Thyroid gland (tissue), 4 donors: ENCODE data around the gene DAG1. TPM values are rescaled to one million over a fixed set of nuclear protein-coding genes. Genes with fewer than 3 reads are reported as not detected.
A peak's percentile ranks its signal among the peaks of the same experiment; 100 is the strongest.

Source experiments
- DNase-seq, 2 donors: peaks; one replicate each; pipeline ENCODE4 v3.0.0-alpha.2; 2019
- H3K27ac ChIP-seq, 3 donors: fragments of 200-600 bp; sonication (generic); 1 replicate in 2 of 3; 2 replicates in 1 of 3; pipeline ENCODE4 v1.5.1; 2016 to 2019; ENCODE audit warnings: mild to moderate bottlenecking in 1 of 3, moderate library complexity in 1 of 3
- H3K27me3 ChIP-seq: fragments of 200-600 bp; sonication (generic); one replicate; pipeline ENCODE4 v1.5.1; 2019
- H3K36me3 ChIP-seq, 2 donors: fragments of 200-600 bp; sonication (generic); one replicate each; pipeline ENCODE4 v1.5.1; 2016 to 2019
- H3K4me1 ChIP-seq, 2 donors: fragments of 200-600 bp; sonication (generic); one replicate each; pipeline ENCODE4 v1.5.1; 2017 to 2019
- H3K4me3 ChIP-seq, 3 donors: fragments of 200-600 bp; sonication (generic); replicated peaks in 1 of 3; 1 replicate in 2 of 3; 2 replicates in 1 of 3; pipeline ENCODE4 v1.5.1; 2016; ENCODE audit warnings: mild to moderate bottlenecking in 1 of 3
- H3K9me3 ChIP-seq: fragments of 200-600 bp; sonication (generic); one replicate; pipeline ENCODE4 v1.5.1; 2017
- POLR2A ChIP-seq, 2 donors: fragments of 450-650 bp; IDR thresholded peaks; one replicate each; pipeline ENCODE4 v1.6.1; 2017; ENCODE audit warnings: antibody characterized with exemption in 2 of 2, mild to moderate bottlenecking in 2 of 2, moderate library complexity in 1 of 2
- WGBS, 2 donors: methylation state at CpG; one replicate each; pipeline ENCODE4 v1.1.5; 2017; 5-methylcytosine and 5-hydroxymethylcytosine counted together
- intact Hi-C: fragments of 100-400 bp; cut with DNase I; formaldehyde crosslinking; loops from one replicate; pipeline ENCODE4 v1.15.1; 2023
- total RNA-seq, 4 donors: library from RNA; depleted of rRNA; stranded (reverse); fragments of >200 nt; gene quantifications; one replicate each; pipeline ENCODE4 v1.2.3, GENCODE V29; 2016
- TF ChIP-seq, protein P1 (sequence below), 6 experiments: fragments of 200-600 bp in 3 of 6; fragments of 450-650 bp in 3 of 6; sonication (generic) in 3 of 6; IDR thresholded peaks; one replicate each; pipeline ENCODE4 v1.5.1; 2016 to 2019; ENCODE audit warnings: antibody characterized with exemption in 6 of 6, mild to moderate bottlenecking in 2 of 6, inconsistent platforms in 1 of 6, moderate library complexity in 1 of 6

Gene DAG1
- total RNA-seq, 4 donors from 2014 or later, result 55.1 to 86.7 (median 79.6) TPM

DNA sequence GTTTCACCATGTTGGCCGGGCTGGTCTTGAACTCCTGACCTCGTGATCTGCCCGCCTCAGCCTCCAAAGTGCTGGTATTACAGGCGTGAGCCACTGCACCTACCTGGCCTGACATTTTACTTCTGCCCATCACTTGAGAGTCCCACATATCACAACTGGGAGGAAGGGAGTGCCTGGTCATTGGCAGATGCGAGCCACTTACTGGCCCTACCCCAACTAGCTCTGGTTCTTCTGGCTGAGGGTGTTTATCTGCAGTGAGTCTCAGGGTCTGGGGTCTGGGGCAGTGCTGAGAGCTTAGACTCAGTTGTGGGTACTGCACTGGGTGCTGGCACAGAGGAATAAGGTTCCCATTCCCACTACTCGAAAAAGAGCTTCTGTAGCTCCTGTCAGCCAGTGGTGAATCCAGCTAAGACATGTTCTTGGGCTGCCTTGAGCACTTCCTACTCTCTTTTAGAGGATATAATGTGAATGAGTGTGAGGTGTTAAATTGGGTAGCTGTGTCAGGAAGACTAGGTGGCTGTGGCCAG, 30.2 kb downstream of the DAG1 start:
- H3K4me1 ChIP-seq, result peaks cover 31 to 43% of the 10 kb centered on the region in 2 donors
- TF ChIP-seq POLR2A (IDR thresholded peaks at IDR 0.05), result no peak
- TF ChIP-seq, protein P1, sequence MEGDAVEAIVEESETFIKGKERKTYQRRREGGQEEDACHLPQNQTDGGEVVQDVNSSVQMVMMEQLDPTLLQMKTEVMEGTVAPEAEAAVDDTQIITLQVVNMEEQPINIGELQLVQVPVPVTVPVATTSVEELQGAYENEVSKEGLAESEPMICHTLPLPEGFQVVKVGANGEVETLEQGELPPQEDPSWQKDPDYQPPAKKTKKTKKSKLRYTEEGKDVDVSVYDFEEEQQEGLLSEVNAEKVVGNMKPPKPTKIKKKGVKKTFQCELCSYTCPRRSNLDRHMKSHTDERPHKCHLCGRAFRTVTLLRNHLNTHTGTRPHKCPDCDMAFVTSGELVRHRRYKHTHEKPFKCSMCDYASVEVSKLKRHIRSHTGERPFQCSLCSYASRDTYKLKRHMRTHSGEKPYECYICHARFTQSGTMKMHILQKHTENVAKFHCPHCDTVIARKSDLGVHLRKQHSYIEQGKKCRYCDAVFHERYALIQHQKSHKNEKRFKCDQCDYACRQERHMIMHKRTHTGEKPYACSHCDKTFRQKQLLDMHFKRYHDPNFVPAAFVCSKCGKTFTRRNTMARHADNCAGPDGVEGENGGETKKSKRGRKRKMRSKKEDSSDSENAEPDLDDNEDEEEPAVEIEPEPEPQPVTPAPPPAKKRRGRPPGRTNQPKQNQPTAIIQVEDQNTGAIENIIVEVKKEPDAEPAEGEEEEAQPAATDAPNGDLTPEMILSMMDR (IDR thresholded peaks at IDR 0.05), result no peak
- intact Hi-C loops, result no loop called here
- H3K27me3 ChIP-seq, result no peaks in the 10 kb centered on the region
- no peaks in the 10 kb centered on the region for H3K36me3 ChIP-seq
- WGBS, 2 donors, result 91 to 96% methylated on average over 6 of the region's 6 CpGs
- no peak overlapping the region for H3K4me3 ChIP-seq
- peak overlapping the region; percentile 61 to 91 (median 72) for H3K27ac ChIP-seq
- no peak for DNase-seq
- no peaks in the 10 kb centered on the region for H3K9me3 ChIP-seq

DNA sequence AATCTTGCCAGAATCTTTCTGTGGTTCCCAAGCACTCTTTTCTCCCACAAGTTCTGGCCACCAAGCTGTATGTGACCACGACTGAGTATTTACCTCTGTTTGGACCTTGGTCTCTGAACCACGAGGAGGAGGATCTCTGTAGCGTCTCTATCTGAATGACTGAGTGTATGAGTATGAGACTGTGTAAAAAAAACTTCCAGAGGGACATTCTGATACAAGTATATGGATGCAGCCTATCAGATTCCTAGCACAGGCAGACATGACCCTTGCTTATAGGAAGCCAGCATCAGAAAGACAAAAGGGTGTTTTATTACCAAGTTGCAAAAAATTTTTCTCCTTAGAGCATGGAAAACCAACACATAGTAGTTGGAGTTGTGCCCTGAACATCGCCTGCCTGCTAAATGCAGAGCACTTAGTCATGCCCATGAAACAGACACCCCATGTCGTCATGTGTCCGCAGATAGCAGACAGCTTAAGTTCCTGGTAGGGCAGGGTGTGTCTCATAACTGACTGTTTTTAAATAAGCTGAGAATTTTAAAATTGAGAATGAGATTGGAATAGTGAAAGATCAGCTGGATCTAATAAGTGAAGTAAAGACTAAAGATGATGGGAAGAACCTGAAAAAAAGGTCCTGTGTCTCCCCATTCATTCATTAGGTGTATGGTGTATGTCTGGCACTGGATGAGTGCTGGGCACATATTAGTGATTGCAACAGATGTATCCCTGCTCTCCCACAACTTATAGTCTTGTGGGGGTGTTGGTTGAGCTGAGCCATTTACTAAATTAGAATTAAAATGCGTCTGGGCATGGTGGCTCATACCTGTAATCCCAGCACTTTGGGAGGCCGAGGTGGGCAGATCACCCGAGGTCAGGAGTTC, 30.9 kb downstream of the DAG1 start:
- Histone ChIP-seq H3K4me3 (no peak overlapping the region), H3K4me1 (peaks cover 31 to 38% of the 10 kb centered on the region in 2 donors), H3K27ac (peak overlapping the region; percentile 61 to 91 (median 72)), H3K9me3 (no peaks in the 10 kb centered on the region), H3K27me3 (no peaks in the 10 kb centered on the region), H3K36me3 (no peaks in the 10 kb centered on the region)
- DNase-seq, result peak; percentile 81 to 86
- TF ChIP-seq, protein P1 (IDR thresholded peaks at IDR 0.05), result no peak
- TF ChIP-seq POLR2A (IDR thresholded peaks at IDR 0.05), result no peak
- intact Hi-C loops, result no loop called here
- WGBS, 2 donors, result 34 to 40% methylated on average over 9 of the region's 9 CpGs

DNA sequence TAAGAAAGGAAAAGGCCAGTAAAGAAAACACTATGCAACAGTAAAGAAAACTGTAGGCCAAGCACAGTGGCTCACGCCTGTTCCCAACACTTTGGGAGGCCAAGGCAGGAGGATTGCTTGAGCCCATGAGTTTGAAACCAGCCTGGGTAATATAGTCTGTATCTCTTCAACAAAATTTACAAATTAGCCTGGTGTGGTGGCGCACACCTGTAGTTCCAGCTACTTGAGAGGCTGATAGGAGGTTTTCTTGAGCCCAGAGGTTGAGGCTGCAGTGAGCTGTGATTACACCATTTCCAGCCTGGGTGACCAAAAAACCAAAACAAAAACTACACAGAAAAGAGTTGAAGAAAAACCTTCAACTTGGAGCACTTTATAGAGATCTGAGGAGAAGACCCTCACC, 31.8 kb downstream of the DAG1 start:
- DNase-seq, result no peak
- Histone ChIP-seq H3K4me3 (no peak overlapping the region), H3K36me3 (no peaks in the 10 kb centered on the region), H3K4me1 (peaks cover 31 to 38% of the 10 kb centered on the region in 2 donors), H3K27ac (peak overlapping the region; percentile 44 to 91 (median 72)), H3K9me3 (no peaks in the 10 kb centered on the region), H3K27me3 (no peaks in the 10 kb centered on the region)
- 96 to 97% methylated on average over 2 of the region's 2 CpGs for WGBS, 2 donors
- intact Hi-C loops, result no loop called here
- TF ChIP-seq POLR2A (IDR thresholded peaks at IDR 0.05), result no peak
- TF ChIP-seq, protein P1 (IDR thresholded peaks at IDR 0.05), result no peak

DNA sequence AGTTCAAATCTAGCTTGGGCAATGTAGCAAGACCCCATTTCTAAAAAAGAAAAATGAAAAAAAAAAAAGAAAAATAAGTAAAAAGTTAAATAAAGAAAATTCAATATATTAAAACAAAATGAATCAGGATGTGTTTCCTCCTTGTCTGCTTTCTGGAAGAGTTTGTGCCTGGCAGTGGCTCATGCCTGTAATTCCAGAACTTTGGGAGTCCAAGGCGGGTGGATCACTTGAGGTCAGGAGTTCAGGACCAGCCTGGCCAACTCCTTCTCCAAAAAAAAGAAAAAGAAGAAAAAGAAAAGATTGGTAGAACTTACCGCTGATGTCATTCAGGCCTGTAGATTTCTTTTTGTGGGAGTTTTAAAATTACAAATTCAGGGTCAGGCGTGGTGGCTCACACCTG, 36.8 kb downstream of the DAG1 start:
- DNase-seq, result no peak
- no peaks in the 10 kb centered on the region for H3K9me3 ChIP-seq
- H3K27me3 ChIP-seq, result no peaks in the 10 kb centered on the region
- H3K4me1 ChIP-seq, result no peaks in the 10 kb centered on the region
- no peak for TF ChIP-seq POLR2A (IDR thresholded peaks at IDR 0.05)
- TF ChIP-seq, protein P1 (IDR thresholded peaks at IDR 0.05), result no peak
- no peak overlapping the region for H3K27ac ChIP-seq
- intact Hi-C loops, result no loop called here
- H3K36me3 ChIP-seq, result peaks cover 5 to 9% of the 10 kb centered on the region in 2 donors
- 88 to 89% methylated on average over 3 of the region's 3 CpGs for whole genome bisulfite sequencing, 2 donors
- H3K4me3 ChIP-seq, result no peak overlapping the region

DNA sequence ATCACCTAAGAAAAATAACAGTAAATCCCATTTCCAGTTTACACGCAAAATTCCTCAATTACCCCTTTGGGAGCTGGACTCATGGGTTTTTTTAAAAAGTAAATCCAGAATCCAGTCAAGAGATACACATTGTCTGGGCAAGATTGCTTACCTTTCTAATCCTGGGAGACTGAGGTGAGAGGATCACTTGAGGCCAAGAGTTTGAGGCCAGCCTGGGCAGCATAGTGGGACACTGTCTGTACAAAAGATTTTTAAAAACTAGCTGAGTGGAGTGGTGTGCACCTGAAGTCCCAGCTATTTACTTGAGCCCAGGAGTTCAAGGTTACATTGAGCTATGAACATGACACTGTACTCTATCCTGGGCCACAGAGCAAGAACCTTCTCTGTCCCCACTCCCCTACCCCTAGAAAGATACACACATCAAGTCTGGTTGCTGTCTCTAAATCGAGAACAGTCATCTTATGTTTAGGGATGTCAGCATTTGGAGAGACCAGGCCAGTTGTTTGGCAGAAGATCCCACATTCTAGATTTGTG, 39.0 kb downstream of the DAG1 start:
- H3K27me3 ChIP-seq, result no peaks in the 10 kb centered on the region
- TF ChIP-seq, protein P1 (IDR thresholded peaks at IDR 0.05), result no peak
- TF ChIP-seq POLR2A (IDR thresholded peaks at IDR 0.05), result no peak
- H3K4me1 ChIP-seq, result no peaks in the 10 kb centered on the region
- no peak overlapping the region for H3K27ac ChIP-seq
- intact Hi-C loops, result no loop called here
- H3K4me3 ChIP-seq, result no peak overlapping the region
- no peak for DNase-seq
- 42 to 47% methylated on average over 2 of the region's 2 CpGs for WGBS, 2 donors
- no peaks in the 10 kb centered on the region for H3K9me3 ChIP-seq
- peaks cover 5 to 9% of the 10 kb centered on the region in 2 donors for H3K36me3 ChIP-seq
